ENCODE results near the gene TMEM208.

TMEM208 gene

GRCh38 chr16:67191995-67192681, 34.8 kb upstream of the TMEM208 start, which contains the start of gene E2F4:
TSS of gene E2F4 (plus strand) at chr16:67192155. CDS start at chr16:67192228, 73 bp downstream.
- peak; percentile 92 for DNase-seq
- peak; percentile 99 for ATAC-seq

GRCh38 chr16:67192781-67193361, 34.1 kb upstream of the TMEM208 start:
- ATAC-seq (no peak), DNase-seq (no peak)

- ATAC-seq (no peak), DNase-seq (no peak)
Measured at GRCh38 chr16:67193536-67193935, 33.4 kb upstream of the TMEM208 start.

- DNase-seq (no peak), ATAC-seq (no peak)
Measured at GRCh38 chr16:67194260-67194659, 32.7 kb upstream of the TMEM208 start.

GRCh38 chr16:67195676-67196075, 31.3 kb upstream of the TMEM208 start:
- DNase-seq (no peak), ATAC-seq (no peak)

- no peak for ATAC-seq
- no peak for DNase-seq
Measured at GRCh38 chr16:67196881-67197280, 30.0 kb upstream of the TMEM208 start.

- no peak for DNase-seq
- ATAC-seq: no peak
Measured at GRCh38 chr16:67197704-67198103, 29.2 kb upstream of the TMEM208 start.

GRCh38 chr16:67198238-67198734, 28.6 kb upstream of the TMEM208 start:
- no peak for DNase-seq

GRCh38 chr16:67199011-67199807, 27.7 kb upstream of the TMEM208 start, which contains the start of gene ELMO3:
TSS of gene ELMO3 (plus strand) at chr16:67199131. CDS start at chr16:67199327, 196 bp downstream.
- peak; percentile 20 for ATAC-seq
- DNase-seq: no peak

More at GRCh38 chr16:67198238-67198734, 28.6 kb upstream of the TMEM208 start:
- peak; percentile 34 for ATAC-seq

- no peak for ATAC-seq
Measured at GRCh38 chr16:67199808-67200198, 27.1 kb upstream of the TMEM208 start.

GRCh38 chr16:67200491-67200890, 26.4 kb upstream of the TMEM208 start:
- DNase-seq (no peak), ATAC-seq (no peak)

More at GRCh38 chr16:67199808-67200198, 27.1 kb upstream of the TMEM208 start:
- DNase-seq: no peak

- ATAC-seq: no peak
Measured at GRCh38 chr16:67201411-67202345, 25.3 kb upstream of the TMEM208 start.

GRCh38 chr16:67202426-67202825, 24.5 kb upstream of the TMEM208 start:
- ATAC-seq: no peak

More at GRCh38 chr16:67201411-67202345, 25.3 kb upstream of the TMEM208 start:
- no peak for DNase-seq

GRCh38 chr16:67202956-67203493, 23.9 kb upstream of the TMEM208 start:
- no peak for ATAC-seq

More at GRCh38 chr16:67202426-67202825, 24.5 kb upstream of the TMEM208 start:
- DNase-seq: no peak

GRCh38 chr16:67204076-67204475, 22.9 kb upstream of the TMEM208 start:
- no peak for ATAC-seq
- DNase-seq: no peak

More at GRCh38 chr16:67202956-67203493, 23.9 kb upstream of the TMEM208 start:
- no peak for DNase-seq

- no peak for DNase-seq
Measured at GRCh38 chr16:67206129-67206837, 20.6 kb upstream of the TMEM208 start.

GRCh38 chr16:67206838-67207248, 20.1 kb upstream of the TMEM208 start:
- ATAC-seq: no peak
- no peak for DNase-seq

More at GRCh38 chr16:67206129-67206837, 20.6 kb upstream of the TMEM208 start:
- no peak for ATAC-seq

GRCh38 chr16:67207249-67208091, 19.5 kb upstream of the TMEM208 start:
- DNase-seq: no peak
- ATAC-seq: no peak

- no peak for DNase-seq
- ATAC-seq: no peak
Measured at GRCh38 chr16:67208154-67208896, 18.6 kb upstream of the TMEM208 start.
